IgD-negative memory B cell (primary cell): ENCODE measurements around the gene GRIA1. TPM values are rescaled to one million over a fixed set of nuclear protein-coding genes. Genes with fewer than 3 reads are reported as not detected.

ENCODE experiments used
- H3K27ac Mint-ChIP-seq, 3 donors: one replicate each; pipeline ENCODE4 v1.8.0; 2020 to 2022; ENCODE audit warnings: mild to moderate bottlenecking in 3 of 3, mixed read lengths in 3 of 3, moderate library complexity in 1 of 3
- H3K27me3 Mint-ChIP-seq: one replicate; pipeline ENCODE4 v1.8.0; 2021; ENCODE audit warnings: mixed read lengths
- H3K36me3 Mint-ChIP-seq: one replicate; pipeline ENCODE4 v1.8.0; 2020; ENCODE audit warnings: mild to moderate bottlenecking, mixed read lengths
- H3K4me1 Mint-ChIP-seq, 3 donors: one replicate each; pipeline ENCODE4 v1.8.0; 2020 to 2022; ENCODE audit warnings: mixed read lengths in 3 of 3, mild to moderate bottlenecking in 1 of 3
- H3K4me3 Mint-ChIP-seq, 4 donors: one replicate each; pipeline ENCODE4 v1.8.0; 2020 to 2022; ENCODE audit warnings: mild to moderate bottlenecking in 4 of 4, mixed read lengths in 4 of 4, moderate library complexity in 3 of 4
- H3K9me3 Mint-ChIP-seq, 3 donors: one replicate each; pipeline ENCODE4 v1.8.0; 2020 to 2021; ENCODE audit warnings: mixed read lengths in 3 of 3, mild to moderate bottlenecking in 1 of 3
- polyA plus RNA-seq: library from polyadenylated mRNA; unstranded; fragments of 300-500 nt; fragmentation: Illumina TruSeq; gene quantifications from one replicate; pipeline ENCODE4 v1.2.3, GENCODE V29; 2021

The GRIA1 gene
- polyA plus RNA-seq, 1 donor from 2014 or later: not detected

DNA sequence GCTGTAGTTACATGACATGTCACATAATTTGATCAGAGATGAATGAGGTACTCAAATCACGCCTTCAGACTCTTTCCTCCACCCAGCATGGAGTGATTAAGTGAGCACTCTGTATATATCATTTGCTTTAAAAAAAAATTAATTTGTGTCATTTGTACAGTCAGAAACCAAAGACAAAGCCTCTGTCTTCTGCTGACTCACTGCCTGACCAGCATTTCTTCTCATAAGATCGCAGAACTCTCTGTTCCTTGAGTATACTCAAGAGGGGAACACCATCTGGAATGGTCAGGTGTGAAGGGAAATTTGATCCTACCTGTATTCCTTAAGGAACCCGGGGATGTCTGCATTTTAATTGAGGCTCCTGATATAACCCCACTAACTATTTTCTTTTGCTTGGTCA, 293.8 kb downstream of the GRIA1 start:
- Mint-ChIP-seq H3K4me3 (no peak overlapping the region), H3K9me3 (peaks cover 0 to 6% (median 2%) of the 10 kb centered on the region in 3 donors), H3K27me3 (peaks cover 11% of the 10 kb centered on the region), H3K4me1 (no peaks in the 10 kb centered on the region), H3K27ac (no peak overlapping the region), H3K36me3 (no peaks in the 10 kb centered on the region)

DNA sequence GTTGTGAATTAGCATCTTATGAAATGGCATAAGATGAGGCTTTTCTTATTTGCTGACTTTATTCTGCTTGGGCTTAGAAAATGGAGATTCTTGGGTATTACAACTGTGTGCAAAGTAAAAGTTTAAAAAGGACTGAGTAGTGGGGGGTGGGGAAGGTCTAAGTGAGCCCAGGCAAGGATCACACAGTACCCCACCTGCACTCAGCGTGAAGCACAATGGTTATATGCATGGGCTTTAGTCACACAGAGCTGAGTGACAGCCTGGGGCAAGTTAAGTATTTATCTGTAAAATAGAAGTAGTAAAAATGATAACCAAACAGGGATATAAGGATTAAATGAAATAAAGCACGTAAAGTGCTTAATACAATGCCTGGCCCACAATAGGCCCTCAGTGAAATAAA, 300.9 kb downstream of the GRIA1 start:
- Mint-ChIP-seq H3K27me3 (peaks cover 5% of the 10 kb centered on the region), H3K9me3 (peaks cover 0 to 6% (median 3%) of the 10 kb centered on the region in 3 donors), H3K4me1 (peaks cover 0 to 2% (median 0%) of the 10 kb centered on the region in 3 donors), H3K27ac (no peak overlapping the region), H3K4me3 (no peak overlapping the region), H3K36me3 (no peaks in the 10 kb centered on the region)

DNA sequence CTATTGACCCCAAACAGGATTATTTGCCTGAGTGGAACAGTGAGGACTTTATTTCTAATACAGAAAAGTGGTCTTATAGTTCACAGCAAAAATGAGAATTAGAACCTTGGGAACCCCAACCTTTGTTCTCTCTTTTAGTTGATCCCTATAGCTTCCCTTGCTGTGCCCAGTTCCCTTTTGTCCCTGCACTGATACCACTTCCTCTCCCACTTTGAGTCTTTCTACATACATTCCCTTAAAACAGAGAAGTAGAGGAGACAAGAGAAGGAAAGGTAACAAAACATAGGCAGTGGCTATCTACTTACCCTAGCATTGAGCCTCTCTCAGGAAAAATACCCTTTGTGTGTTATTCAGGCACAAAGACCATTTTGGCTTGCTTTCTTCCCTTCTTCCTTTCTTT, 301.8 kb downstream of the GRIA1 start:
- Mint-ChIP-seq H3K27ac (no peak overlapping the region), H3K36me3 (no peaks in the 10 kb centered on the region), H3K27me3 (peaks cover 5% of the 10 kb centered on the region), H3K4me3 (no peak overlapping the region), H3K9me3 (peaks cover 0 to 6% (median 3%) of the 10 kb centered on the region in 3 donors), H3K4me1 (peaks cover 0 to 2% (median 0%) of the 10 kb centered on the region in 3 donors)

DNA sequence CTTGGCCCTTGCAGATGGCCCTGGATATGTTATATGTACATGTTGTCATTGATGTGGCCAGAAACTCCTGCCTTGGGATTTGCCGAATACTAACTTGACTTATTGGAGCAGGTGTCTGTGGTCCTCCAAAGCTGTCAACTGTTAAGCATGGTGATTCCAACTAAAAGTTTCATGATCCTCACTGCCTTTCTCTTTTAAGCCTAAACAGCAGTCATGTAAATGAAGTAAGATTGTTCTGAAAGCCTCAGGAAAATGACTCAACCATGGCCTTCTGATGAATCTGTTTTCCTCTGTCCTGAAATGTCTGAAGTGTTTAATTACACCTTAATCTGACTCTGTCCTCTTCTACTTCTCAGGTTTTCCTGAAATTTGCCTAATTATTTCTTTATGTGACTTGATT, 303.2 kb downstream of the GRIA1 start:
- peaks cover 0 to 3% (median 0%) of the 10 kb centered on the region in 3 donors for H3K9me3 Mint-ChIP-seq
- H3K4me1 Mint-ChIP-seq: peaks cover 0 to 2% (median 0%) of the 10 kb centered on the region in 3 donors
- no peaks in the 10 kb centered on the region for H3K36me3 Mint-ChIP-seq
- H3K4me3 Mint-ChIP-seq: no peak overlapping the region
- H3K27ac Mint-ChIP-seq: no peak overlapping the region
- no peaks in the 10 kb centered on the region for H3K27me3 Mint-ChIP-seq

DNA sequence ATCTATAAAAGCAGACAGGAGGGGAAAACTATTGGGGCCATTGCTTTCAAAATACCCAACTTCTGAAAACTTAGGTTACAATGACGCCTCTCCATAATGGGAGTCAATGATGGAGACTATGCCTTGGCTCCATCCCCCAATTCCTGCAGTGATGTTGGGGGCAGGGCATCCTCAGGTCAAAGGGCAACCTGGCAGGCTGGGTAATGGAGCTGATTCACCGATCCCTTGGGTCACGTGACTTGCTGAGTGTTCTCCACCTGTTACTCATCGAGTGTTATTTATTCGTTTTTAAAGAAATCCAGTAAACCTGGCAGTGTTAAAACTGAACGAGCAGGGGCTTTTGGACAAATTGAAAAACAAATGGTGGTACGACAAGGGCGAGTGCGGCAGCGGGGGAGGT, 303.9 kb downstream of the GRIA1 start:
- Mint-ChIP-seq H3K4me1 (peaks cover 0 to 2% (median 0%) of the 10 kb centered on the region in 3 donors), H3K27ac (no peak overlapping the region)

DNA sequence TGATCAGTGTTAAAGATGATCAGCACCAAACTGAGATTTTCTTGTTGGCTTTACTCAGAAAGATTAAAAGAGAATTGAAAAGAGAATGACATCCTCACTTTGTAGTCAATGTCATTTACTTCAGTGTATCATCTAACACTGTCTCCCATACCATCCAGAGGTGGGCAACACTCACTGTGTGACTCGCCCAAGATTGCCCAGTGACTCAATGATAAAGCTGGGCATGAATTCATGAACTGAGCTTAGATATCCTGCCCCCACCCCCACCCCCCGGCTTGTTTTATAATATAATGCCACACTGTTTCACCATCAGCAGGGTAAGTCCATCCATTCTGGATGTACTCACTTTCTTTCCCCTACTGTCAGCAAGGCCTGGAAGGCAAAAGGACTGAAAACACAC, 306.1 kb downstream of the GRIA1 start:
- Mint-ChIP-seq H3K36me3 (no peaks in the 10 kb centered on the region), H3K9me3 (peaks cover 0 to 3% (median 0%) of the 10 kb centered on the region in 3 donors), H3K27me3 (no peaks in the 10 kb centered on the region), H3K27ac (no peak overlapping the region), H3K4me3 (no peak overlapping the region), H3K4me1 (peaks cover 0 to 2% (median 0%) of the 10 kb centered on the region in 3 donors)

More for the DNA sequence above, 303.9 kb downstream of the GRIA1 start:
- Mint-ChIP-seq H3K36me3 (no peaks in the 10 kb centered on the region), H3K9me3 (peaks cover 0 to 3% (median 0%) of the 10 kb centered on the region in 3 donors), H3K4me3 (no peak overlapping the region), H3K27me3 (no peaks in the 10 kb centered on the region)

DNA sequence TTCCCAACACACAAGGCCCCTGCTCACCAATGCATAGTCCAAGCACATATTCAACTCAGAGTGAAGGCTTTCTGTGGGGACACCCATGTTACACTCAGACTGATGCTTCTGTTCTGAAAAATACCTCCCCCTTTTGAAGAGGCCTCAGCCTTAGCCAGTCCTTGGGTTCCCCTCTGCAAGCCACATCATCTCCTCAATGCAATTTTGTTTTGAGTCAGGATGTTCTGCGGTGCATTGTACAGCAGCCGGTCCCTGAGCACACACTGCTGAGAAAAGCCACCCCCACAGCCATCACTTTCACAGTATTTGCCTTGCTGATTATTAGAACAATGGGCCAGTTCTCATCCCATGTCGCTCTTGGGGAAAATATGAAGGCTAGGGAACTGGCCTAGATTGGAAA, 307.0 kb downstream of the GRIA1 start:
- H3K4me1 Mint-ChIP-seq: peaks cover 0 to 2% (median 0%) of the 10 kb centered on the region in 3 donors
- H3K36me3 Mint-ChIP-seq: no peaks in the 10 kb centered on the region
- peaks cover 0 to 3% (median 0%) of the 10 kb centered on the region in 3 donors for H3K9me3 Mint-ChIP-seq
- H3K27ac Mint-ChIP-seq: no peak overlapping the region
- no peak overlapping the region for H3K4me3 Mint-ChIP-seq
- peaks cover 2% of the 10 kb centered on the region for H3K27me3 Mint-ChIP-seq

DNA sequence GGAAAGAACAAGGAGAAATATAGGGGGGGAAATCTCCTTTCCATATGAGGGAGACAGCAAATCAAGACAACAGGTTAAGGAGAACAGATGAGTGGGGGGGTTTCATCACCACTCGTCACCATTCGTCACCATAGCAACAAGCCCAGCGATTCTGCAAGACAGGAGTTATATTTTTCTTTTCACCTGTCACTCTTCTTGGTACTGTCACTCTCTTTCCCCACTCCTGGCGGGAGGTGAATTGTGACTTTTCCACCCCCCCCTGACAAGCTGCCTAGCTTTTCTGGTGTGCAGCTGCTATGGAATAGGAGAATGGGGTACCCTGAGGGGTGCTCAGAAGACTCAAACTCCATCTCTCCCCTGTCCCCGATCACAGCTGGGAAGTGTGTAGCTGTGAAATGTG, 308.4 kb downstream of the GRIA1 start:
- H3K9me3 Mint-ChIP-seq: peaks cover 0 to 3% (median under 1%) of the 10 kb centered on the region in 3 donors
- H3K27ac Mint-ChIP-seq: no peak overlapping the region
- H3K4me3 Mint-ChIP-seq: no peak overlapping the region
- peaks cover 0 to 2% (median 0%) of the 10 kb centered on the region in 3 donors for H3K4me1 Mint-ChIP-seq
- no peaks in the 10 kb centered on the region for H3K36me3 Mint-ChIP-seq
- peaks cover 4% of the 10 kb centered on the region for H3K27me3 Mint-ChIP-seq

DNA sequence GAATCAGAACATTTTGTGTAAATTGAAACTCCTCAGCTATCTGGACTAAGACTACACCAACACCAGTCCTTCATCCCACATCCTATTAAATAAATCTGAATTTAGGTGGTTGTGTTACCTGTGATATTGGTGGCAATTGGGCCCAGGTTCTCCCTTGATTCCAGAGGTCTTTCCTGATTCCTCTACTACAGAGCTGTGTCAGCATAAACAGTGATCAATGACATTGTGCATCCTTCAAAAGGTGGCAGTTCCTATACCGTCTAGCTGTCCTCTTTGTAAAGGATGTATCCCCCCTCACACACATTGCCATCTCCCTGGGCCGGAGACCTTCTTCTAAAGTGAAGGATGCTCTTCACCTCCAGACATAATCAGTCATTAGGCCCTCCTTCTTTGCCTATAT, 309.0 kb downstream of the GRIA1 start:
- H3K27me3 Mint-ChIP-seq: peaks cover 4% of the 10 kb centered on the region
- no peak overlapping the region for H3K27ac Mint-ChIP-seq
- peaks cover 0 to 2% (median 0%) of the 10 kb centered on the region in 3 donors for H3K4me1 Mint-ChIP-seq
- no peaks in the 10 kb centered on the region for H3K36me3 Mint-ChIP-seq
- H3K4me3 Mint-ChIP-seq: no peak overlapping the region
- H3K9me3 Mint-ChIP-seq: peaks cover 0 to 3% (median 2%) of the 10 kb centered on the region in 3 donors

DNA sequence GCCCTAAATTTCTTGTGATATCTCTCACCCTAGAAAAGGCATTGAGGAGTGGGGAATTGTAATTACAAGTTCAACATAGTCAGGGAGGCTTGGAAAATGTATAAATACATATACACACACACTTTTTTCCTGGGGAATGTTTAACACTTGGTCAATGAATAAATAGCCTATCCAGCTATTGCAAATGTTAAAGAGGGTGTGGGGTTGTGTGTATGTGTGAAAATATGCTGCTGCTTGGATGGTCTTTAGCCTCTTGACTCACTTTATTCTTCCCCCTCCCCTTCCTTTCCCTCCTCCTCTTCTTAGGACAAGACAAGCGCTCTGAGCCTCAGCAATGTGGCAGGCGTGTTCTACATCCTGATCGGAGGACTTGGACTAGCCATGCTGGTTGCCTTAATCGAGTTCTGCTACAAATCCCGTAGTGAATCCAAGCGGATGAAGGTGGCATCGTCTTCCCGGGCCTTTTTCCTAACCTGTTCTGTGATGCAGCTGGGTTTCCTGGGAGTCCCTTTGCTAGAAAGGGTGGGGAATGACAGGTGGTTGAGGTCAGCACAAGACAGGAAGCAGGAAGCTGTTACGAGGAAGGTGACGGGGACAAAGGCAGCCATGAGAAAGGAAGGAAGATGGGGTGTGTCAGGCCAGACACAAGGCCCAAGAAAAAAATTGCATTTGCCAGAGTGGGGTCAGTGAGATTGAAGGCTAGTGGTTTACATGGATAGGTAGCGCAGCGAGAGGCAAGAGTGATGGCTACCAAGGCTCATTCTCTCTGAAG, 311.8 kb downstream of the GRIA1 start:
- no peaks in the 10 kb centered on the region for H3K36me3 Mint-ChIP-seq
- peaks cover 0 to 2% (median 0%) of the 10 kb centered on the region in 3 donors for H3K9me3 Mint-ChIP-seq
- H3K27me3 Mint-ChIP-seq: peaks cover 4% of the 10 kb centered on the region
- no peak overlapping the region for H3K27ac Mint-ChIP-seq
- H3K4me3 Mint-ChIP-seq: no peak overlapping the region
- H3K4me1 Mint-ChIP-seq: no peaks in the 10 kb centered on the region

DNA sequence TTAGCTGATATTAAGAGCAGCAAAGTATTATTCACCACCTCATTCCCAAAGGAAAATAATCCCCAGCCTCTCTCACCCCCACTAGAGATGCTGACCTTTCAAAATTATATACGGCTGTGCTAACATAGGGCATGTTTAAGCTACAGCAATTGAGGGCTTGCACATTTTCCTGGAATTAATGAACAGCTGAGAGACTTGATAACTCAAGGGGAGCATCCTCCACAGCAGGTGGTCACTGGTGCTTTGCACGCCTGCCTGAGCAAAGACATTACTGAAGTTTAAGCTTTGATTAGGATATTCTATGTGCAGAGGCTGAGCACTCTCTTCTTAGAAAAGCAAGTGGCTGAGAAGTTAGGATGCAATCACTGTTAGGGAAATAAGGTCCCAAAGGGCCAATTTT, 317.3 kb downstream of the GRIA1 start:
- Mint-ChIP-seq H3K4me3 (no peak overlapping the region), H3K27ac (no peak overlapping the region), H3K27me3 (no peaks in the 10 kb centered on the region), H3K36me3 (no peaks in the 10 kb centered on the region), H3K4me1 (no peaks in the 10 kb centered on the region), H3K9me3 (peaks cover 0 to 2% (median 1%) of the 10 kb centered on the region in 3 donors)

DNA sequence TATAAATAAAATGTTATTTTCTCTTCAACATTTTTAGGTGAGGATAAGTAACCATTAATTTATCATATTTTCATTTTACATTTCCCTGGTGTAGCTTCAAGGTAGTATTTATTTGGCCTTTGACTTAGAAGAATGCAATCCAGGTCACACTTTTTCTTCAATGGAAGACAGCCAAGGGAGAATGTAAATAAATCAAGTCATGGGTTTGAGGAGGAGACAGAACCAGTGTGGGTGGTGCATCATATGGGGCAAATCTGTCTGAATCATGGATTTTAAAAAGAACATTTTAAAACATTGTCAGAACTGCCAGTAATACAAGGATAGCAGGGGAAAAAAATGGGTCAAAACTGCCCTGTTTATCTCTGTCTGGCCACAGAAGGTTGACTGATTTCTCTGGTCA, 318.7 kb downstream of the GRIA1 start:
- Mint-ChIP-seq H3K9me3 (peaks cover 0 to 1% (median 0%) of the 10 kb centered on the region in 3 donors), H3K36me3 (no peaks in the 10 kb centered on the region), H3K27me3 (no peaks in the 10 kb centered on the region), H3K4me3 (no peak overlapping the region), H3K27ac (no peak overlapping the region), H3K4me1 (no peaks in the 10 kb centered on the region)

DNA sequence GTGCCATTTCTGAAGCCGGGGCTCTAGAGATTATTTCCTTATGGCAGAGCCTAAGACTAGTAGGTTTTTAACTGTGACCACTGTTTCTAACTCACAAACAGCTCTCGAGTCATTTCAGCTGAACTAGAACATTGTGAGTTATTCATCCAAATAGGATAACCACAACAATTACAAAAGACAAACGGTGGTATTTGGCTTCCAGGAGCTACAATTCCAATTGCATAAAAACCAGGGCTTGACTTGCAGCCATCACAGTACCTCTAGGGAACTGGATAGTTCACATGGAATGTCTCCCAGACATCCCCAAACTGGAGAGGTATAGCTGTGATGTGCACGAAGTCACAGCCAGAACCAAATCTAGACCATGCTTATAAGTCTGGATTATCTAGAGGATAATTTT, 323.4 kb downstream of the GRIA1 start:
- Mint-ChIP-seq H3K36me3 (no peaks in the 10 kb centered on the region), H3K4me1 (no peaks in the 10 kb centered on the region), H3K9me3 (peaks cover 0 to 1% (median 0%) of the 10 kb centered on the region in 3 donors), H3K27ac (no peak overlapping the region), H3K27me3 (no peaks in the 10 kb centered on the region), H3K4me3 (no peak overlapping the region)

DNA sequence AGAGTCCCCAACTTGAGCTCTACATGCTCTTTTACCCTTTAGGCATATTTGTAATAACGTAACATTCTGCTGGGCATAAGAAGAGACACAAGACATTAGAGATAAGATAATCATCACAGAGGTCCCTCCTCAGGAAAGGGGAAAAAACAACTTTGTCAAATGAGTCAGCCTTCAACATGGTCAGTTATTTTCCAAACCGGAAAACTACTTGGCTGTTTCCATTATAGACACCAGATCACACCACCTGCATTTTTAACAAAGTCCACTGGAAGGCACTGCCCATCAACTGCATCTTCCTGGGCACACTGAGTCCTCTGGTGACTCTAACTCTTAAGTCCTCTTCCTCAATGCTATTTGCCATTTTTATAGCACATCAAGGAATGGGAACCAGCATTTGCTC, 326.4 kb downstream of the GRIA1 start:
- H3K27me3 Mint-ChIP-seq: peaks cover 2% of the 10 kb centered on the region
- H3K4me1 Mint-ChIP-seq: no peaks in the 10 kb centered on the region
- H3K9me3 Mint-ChIP-seq: no peaks in the 10 kb centered on the region
- H3K4me3 Mint-ChIP-seq: no peak overlapping the region
- H3K36me3 Mint-ChIP-seq: no peaks in the 10 kb centered on the region
- H3K27ac Mint-ChIP-seq: no peak overlapping the region

DNA sequence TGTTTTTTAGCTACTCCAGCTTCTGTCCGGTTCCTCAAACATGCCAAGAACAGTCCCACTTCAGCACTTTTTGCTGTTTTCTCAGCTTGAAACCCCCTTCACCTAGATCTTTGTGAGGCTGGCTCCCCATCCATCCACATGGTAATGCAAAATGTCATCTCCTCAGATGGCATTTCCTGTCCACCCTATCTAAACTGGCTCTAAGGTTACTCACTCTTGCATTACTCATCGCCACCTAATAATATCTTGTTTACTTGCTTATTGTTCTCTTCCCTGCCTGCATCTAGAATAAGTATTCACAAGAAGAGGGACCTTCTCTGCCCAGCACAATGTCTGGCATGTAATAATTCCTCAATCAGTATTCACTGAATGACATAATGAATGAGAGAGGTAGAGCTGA, 328.2 kb downstream of the GRIA1 start:
- no peak overlapping the region for H3K4me3 Mint-ChIP-seq
- peaks cover 3% of the 10 kb centered on the region for H3K27me3 Mint-ChIP-seq
- no peaks in the 10 kb centered on the region for H3K36me3 Mint-ChIP-seq
- H3K4me1 Mint-ChIP-seq: no peaks in the 10 kb centered on the region
- peaks cover 0 to 2% (median 0%) of the 10 kb centered on the region in 3 donors for H3K9me3 Mint-ChIP-seq
- H3K27ac Mint-ChIP-seq: no peak overlapping the region

DNA sequence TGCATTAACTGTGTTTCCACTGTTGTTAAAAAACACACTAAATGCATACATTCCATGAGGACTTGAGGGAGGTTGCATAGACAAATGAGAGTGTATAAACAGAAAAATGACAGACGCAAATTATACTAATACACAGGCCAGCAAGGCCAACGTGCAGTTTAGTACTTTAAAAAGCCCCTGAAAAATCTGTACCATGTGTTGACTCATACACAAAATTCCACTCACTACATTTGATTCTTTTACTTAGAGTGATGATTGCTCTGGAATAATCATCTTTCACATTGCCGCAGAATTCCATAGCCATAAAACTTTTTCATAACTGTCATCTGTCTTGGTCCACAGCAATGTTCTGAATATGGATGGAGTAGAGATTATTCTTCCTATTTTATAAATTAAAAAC, 332.6 kb downstream of the GRIA1 start:
- H3K27me3 Mint-ChIP-seq: peaks cover 3% of the 10 kb centered on the region
- no peaks in the 10 kb centered on the region for H3K36me3 Mint-ChIP-seq
- H3K4me3 Mint-ChIP-seq: no peak overlapping the region
- no peak overlapping the region for H3K27ac Mint-ChIP-seq
- no peaks in the 10 kb centered on the region for H3K4me1 Mint-ChIP-seq
- H3K9me3 Mint-ChIP-seq: peaks cover 0 to 3% (median 1%) of the 10 kb centered on the region in 3 donors
